Panc1 (cell line): ENCODE measurements around the gene ANKLE1. TPM values are rescaled to one million over a fixed set of nuclear protein-coding genes. Genes with fewer than 3 reads are reported as not detected.

ENCODE experiments used
- ATAC-seq: fragments of 200-7000 bp; cut with Tn5 transposase; 2 replicates; pipeline ENCODE4 v1.9.1; 2020; ENCODE audit warnings: mild to moderate bottlenecking, moderate library complexity
- BruUV-seq: library from RNA; stranded (reverse); fragments of 400-500 nt; replicated peaks from 2 replicates; lab custom pipeline; 2021; lab: Mats Ljungman, UMichigan
- CTCF ChIA-PET: fragments of 300-600 bp; sonication (Branson Sonifier 250); formaldehyde crosslinking; loops from one replicate; lab custom pipeline; 2022; ENCODE audit warnings: antibody characterized with exemption; lab: Charles Lee
- POLR2A ChIA-PET: fragments of 300-600 bp; sonication (Branson Sonifier 250); formaldehyde crosslinking; loops from one replicate; lab custom pipeline; 2022; ENCODE audit warnings: antibody characterized with exemption; lab: Charles Lee
- DNase-seq: peaks from one replicate; pipeline ENCODE4 v3.0.0-alpha.2; 2010; ENCODE audit warnings: low read depth, low spot score
- H3K27ac ChIP-seq: 2 replicates; pipeline ENCODE4 v1.5.1; 2011; ENCODE audit warnings: mild to moderate bottlenecking, low read length, inconsistent platforms
- H3K27me3 ChIP-seq: fragments of 200-500 bp; sonication (Bioruptor generic); 2 replicates; pipeline ENCODE4 v1.6.0; 2014; ENCODE audit warnings: low read length, inconsistent platforms; ENCODE audit not compliant: control insufficient read depth, insufficient read depth
- H3K36me3 ChIP-seq: fragments of 200-500 bp; sonication (Bioruptor generic); 2 replicates; pipeline ENCODE4 v1.5.1; 2014; ENCODE audit warnings: inconsistent platforms, mild to moderate bottlenecking, low read length, moderate library complexity; ENCODE audit not compliant: control insufficient read depth, insufficient read depth
- H3K4me1 ChIP-seq: 2 replicates; pipeline ENCODE4 v1.5.1; 2011; ENCODE audit warnings: inconsistent platforms, mild to moderate bottlenecking, low read length, moderate library complexity; ENCODE audit not compliant: control insufficient read depth, insufficient read depth
- H3K4me3 ChIP-seq, 2 experiments: 2 replicates each; pipeline ENCODE4 v1.5.1; 2011 to 2012; ENCODE audit warnings: low read depth in 2 of 2, low read length in 2 of 2, mild to moderate bottlenecking in 2 of 2, inconsistent platforms in 1 of 2, moderate library complexity in 1 of 2
- H3K9me3 ChIP-seq: fragments of 200-500 bp; sonication (Bioruptor generic); 2 replicates; pipeline ENCODE4 v1.5.1; 2014; ENCODE audit warnings: low read depth, mild to moderate bottlenecking, inconsistent platforms, low read length, moderate library complexity; ENCODE audit not compliant: control insufficient read depth, insufficient read depth
- CTCF ChIP-seq: fragments of 450-650 bp; IDR thresholded peaks from 2 replicates; pipeline ENCODE4 v1.5.1; 2017; ENCODE audit warnings: mild to moderate bottlenecking
- POLR2AphosphoS5 ChIP-seq: IDR thresholded peaks from 2 replicates; pipeline ENCODE4 v1.6.1; 2012; ENCODE audit warnings: mild to moderate bottlenecking, low read depth, low read length, moderate library complexity
- REST ChIP-seq, 2 experiments: IDR thresholded peaks; 2 replicates each; pipeline ENCODE4 v1.6.1; 2011 to 2012; ENCODE audit warnings: low read depth in 2 of 2, control low read depth in 1 of 2, low read length in 1 of 2, mild to moderate bottlenecking in 1 of 2, moderate library complexity in 1 of 2; ENCODE audit not compliant: insufficient read depth in 1 of 2
- SIN3A ChIP-seq: IDR thresholded peaks from 2 replicates; pipeline ENCODE4 v1.6.1; 2012; ENCODE audit warnings: low read depth, mild to moderate bottlenecking, low read length, moderate library complexity, borderline replicate concordance; ENCODE audit not compliant: insufficient read depth
- TCF7L2 ChIP-seq: IDR thresholded peaks from 2 replicates; pipeline ENCODE4 v1.6.1; 2011; ENCODE audit warnings: mild to moderate bottlenecking, low read depth, low read length, inconsistent platforms
- in situ Hi-C: cut with HindIII; loops from 2 replicates; pipeline ENCODE4 v1.10.0; 2016; ENCODE audit warnings: low sequenced_read_pairs, low pct_unique_long_range_greater_than_20kb
- intact Hi-C: fragments of 100-400 bp; cut with micrococcal nuclease; formaldehyde crosslinking; loops from one replicate; pipeline ENCODE4 v1.10.0; 2022; ENCODE audit not compliant: unreplicated experiment
- total RNA-seq: library from RNA; stranded (reverse); gene quantifications from one replicate; pipeline ENCODE4 v1.2.1, GENCODE V29; 2021; ENCODE audit not compliant: unreplicated experiment

ANKLE1 gene
- total RNA-seq, 1 experiment from 2014 or later = 1.1 TPM

GRCh38 chr19:17332360-17332676 is 50.6 kb downstream of the ANKLE1 start:
- no peaks in the 10 kb centered on the region for H3K27me3 ChIP-seq
- ChIA-PET POLR2A (interaction anchor here (0.5 kb wide), 1 partner anchor 29 kb away, joined by 7 read pairs; no protein-coding TSS in a partner anchor), CTCF (interaction anchor here (0.6 to 1.0 kb wide), 2 partner anchors 26 to 560 kb away, joined by 3 to 5 read pairs; no protein-coding TSS in a partner anchor)
- in situ Hi-C loops = no loop called here
- no TSS peak for BruUV-seq
- TF ChIP-seq POLR2AphosphoS5 (no peak), REST (IDR thresholded peaks at IDR 0.05; ENCODE audit: insufficient read depth in 1 of 2, low read depth in 2 of 2, low read length in 1 of 2) (peak; percentile 59 to 61; a peak in 1 of 4 replicates), SIN3A (no peak), TCF7L2 (no peak)
- intact Hi-C loops = no loop called here
- no peak for ATAC-seq
- no peak overlapping the region for H3K27ac ChIP-seq
- H3K4me1 ChIP-seq = peaks cover 8% of the 10 kb centered on the region; the same call in 1 of the 2 replicates
- peaks cover 7% of the 10 kb centered on the region; the same call in 1 of the 2 replicates for H3K36me3 ChIP-seq
- H3K9me3 ChIP-seq = no peaks in the 10 kb centered on the region
- DNase-seq = no peak
- no peak overlapping the region for H3K4me3 ChIP-seq

- CTCF ChIA-PET = interaction anchor here (0.6 to 1.0 kb wide), 3 partner anchors 25 to 561 kb away, joined by 3 to 5 read pairs (median 4); no protein-coding TSS in a partner anchor
Observed at GRCh38 chr19:17332677-17333581, 51.2 kb downstream of the ANKLE1 start.

More at GRCh38 chr19:17332677-17333581, 51.2 kb downstream of the ANKLE1 start:
- in situ Hi-C loops = no loop called here
- POLR2A ChIA-PET = interaction anchor here (0.5 kb wide), 1 partner anchor 28 kb away, joined by 7 read pairs; no protein-coding TSS in a partner anchor
- Histone ChIP-seq H3K4me3 (no peak overlapping the region), H3K27me3 (no peaks in the 10 kb centered on the region), H3K36me3 (peaks cover 7% of the 10 kb centered on the region; the same call in 1 of the 2 replicates), H3K27ac (no peak overlapping the region), H3K9me3 (no peaks in the 10 kb centered on the region), H3K4me1 (peaks cover 8% of the 10 kb centered on the region; the same call in 1 of the 2 replicates)
- no TSS peak for BruUV-seq
- TF ChIP-seq SIN3A (no peak), REST (IDR thresholded peaks at IDR 0.05; ENCODE audit: insufficient read depth in 1 of 2, low read depth in 2 of 2, low read length in 1 of 2) (no peak), CTCF (no peak), POLR2AphosphoS5 (no peak), TCF7L2 (no peak)
- DNase-seq = no peak
- intact Hi-C loops = no loop called here
- ATAC-seq = no peak
